GM12873 (cell line): ENCODE results near the gene DDX24.

Experiments used
- TF ChIP-seq, protein P1 (sequence below): IDR thresholded peaks from 2 replicates; pipeline ENCODE4 v1.5.1; 2012; ENCODE audit warnings: low read depth, mild to moderate bottlenecking, moderate library complexity, low read length, control low read depth; ENCODE audit not compliant: insufficient read depth; ENCODE audit errors: missing control alignments

Gene DDX24

DNA sequence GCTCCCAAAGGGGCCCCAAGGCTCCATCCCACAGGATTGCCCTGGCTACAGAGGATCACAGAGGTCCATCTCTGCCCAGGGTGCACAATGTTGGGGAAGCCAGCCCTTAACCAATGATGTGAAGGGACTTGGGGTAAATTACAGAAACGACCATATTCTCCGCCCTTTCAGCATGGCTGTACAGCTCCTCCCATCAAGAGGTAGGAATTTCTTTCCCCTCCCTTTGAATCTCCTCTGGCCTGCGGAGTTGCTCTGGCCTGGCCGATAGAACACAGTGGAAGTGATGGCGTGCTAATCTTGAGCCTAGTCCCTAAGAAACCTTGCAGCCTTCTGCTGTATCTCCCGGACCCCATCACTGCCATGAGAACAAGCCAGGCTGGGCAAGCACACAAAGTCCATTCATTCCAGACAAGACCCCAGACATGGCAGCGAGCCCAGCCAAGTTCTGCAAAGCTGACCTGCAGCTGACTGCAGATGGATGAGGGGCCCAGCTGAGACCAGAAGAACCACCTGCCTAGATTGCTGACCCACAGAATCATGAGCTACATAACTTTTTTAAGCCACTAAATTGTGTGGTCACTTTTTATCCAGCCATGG lies 22.6 kb upstream of the DDX24 start:
- TF ChIP-seq, protein P1, sequence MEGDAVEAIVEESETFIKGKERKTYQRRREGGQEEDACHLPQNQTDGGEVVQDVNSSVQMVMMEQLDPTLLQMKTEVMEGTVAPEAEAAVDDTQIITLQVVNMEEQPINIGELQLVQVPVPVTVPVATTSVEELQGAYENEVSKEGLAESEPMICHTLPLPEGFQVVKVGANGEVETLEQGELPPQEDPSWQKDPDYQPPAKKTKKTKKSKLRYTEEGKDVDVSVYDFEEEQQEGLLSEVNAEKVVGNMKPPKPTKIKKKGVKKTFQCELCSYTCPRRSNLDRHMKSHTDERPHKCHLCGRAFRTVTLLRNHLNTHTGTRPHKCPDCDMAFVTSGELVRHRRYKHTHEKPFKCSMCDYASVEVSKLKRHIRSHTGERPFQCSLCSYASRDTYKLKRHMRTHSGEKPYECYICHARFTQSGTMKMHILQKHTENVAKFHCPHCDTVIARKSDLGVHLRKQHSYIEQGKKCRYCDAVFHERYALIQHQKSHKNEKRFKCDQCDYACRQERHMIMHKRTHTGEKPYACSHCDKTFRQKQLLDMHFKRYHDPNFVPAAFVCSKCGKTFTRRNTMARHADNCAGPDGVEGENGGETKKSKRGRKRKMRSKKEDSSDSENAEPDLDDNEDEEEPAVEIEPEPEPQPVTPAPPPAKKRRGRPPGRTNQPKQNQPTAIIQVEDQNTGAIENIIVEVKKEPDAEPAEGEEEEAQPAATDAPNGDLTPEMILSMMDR: no peak

DNA sequence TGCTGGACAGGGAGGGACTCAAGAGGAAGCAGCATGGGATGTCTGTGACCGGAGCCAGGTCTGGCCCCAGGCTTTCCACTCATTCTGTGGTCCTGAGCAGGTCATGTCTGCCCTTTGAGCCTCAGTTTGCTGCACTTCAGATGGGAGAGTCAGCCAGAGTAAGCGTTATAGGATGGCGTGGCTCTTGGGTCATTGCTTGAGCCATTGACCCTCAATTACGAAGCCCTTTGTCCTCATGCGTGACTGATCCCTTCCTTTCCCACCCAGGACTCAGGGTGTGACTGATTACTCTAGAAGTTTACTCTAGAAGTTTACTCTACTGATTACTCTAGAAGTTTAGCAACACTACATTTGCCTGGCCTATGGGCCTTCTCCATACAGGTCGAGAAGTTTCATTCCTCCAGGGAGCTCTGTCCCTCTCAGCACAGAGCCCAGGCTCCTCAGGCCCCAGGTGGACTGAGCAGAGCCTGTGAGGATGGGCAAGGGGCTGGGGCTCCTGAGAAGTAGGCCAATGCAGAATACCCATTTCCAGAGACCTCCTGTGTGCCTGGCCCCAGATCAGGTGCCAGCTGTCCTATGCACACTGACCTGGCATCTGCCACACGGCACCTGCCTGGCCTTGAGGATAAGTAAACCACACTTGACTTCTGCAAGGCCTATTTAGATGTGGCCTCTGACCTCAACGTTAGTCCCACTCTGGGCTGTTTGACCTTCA lies 21.9 kb upstream of the DDX24 start:
- TF ChIP-seq, protein P1: no peak

DNA sequence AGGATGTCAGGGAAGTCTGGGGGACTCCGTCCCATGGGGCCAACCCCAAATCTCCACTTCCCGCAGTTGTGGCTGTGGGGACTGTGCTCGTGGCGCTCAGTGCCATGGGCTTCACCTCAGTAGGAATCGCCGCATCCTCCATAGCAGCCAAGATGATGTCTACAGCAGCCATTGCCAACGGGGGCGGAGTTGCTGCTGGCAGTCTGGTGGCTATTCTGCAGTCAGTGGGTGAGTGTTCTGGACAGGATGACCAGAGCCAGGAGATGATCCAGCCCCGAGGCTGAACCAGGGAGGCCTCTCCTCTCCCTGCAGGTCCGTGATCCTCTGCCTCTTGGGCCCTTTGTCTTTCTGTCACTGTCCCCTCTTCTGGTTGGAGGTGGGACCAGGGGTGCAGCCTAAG lies 20.7 kb upstream of the DDX24 start:
- TF ChIP-seq, protein P1: no peak

DNA sequence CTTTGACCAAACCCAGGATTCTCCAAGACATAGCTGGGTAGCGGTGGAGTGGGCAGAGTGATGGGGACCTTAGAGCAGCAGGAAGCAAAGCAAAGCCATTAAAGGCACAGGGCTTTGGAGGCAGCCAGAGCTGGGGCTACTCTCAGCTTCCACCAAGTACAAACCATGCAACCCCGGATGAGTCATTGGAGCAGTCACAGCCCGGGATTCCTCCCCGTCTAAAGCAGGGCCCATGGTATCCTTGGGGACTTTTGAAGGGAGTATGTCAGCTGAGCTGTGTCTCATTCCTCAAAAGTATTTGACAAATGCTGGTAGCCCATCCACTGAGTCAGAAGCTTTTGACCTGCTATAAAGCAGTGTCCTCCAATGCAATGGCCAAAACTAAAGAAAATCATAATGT lies 19.8 kb upstream of the DDX24 start:
- TF ChIP-seq, protein P1: no peak

DNA sequence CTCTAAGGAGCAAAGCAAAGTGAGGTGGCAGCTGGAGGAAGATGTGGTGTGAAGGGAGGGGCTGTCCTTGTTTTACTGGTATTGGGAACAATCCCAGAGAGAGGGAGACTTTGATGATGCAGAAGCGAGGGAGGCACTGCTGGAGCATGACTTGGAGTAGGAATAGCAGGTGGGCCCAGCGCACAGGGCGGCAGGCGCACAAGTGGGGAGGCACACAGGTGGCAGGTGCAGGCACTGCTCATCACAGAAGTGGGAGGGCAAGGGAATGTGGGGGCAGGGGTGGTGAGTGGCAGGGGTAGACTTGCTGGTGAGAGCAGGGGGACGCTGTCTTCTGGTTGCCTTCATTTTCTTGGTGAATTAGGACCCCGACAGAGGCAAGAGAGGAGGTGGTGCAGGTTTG lies 18.0 kb upstream of the DDX24 start:
- TF ChIP-seq, protein P1: no peak

DNA sequence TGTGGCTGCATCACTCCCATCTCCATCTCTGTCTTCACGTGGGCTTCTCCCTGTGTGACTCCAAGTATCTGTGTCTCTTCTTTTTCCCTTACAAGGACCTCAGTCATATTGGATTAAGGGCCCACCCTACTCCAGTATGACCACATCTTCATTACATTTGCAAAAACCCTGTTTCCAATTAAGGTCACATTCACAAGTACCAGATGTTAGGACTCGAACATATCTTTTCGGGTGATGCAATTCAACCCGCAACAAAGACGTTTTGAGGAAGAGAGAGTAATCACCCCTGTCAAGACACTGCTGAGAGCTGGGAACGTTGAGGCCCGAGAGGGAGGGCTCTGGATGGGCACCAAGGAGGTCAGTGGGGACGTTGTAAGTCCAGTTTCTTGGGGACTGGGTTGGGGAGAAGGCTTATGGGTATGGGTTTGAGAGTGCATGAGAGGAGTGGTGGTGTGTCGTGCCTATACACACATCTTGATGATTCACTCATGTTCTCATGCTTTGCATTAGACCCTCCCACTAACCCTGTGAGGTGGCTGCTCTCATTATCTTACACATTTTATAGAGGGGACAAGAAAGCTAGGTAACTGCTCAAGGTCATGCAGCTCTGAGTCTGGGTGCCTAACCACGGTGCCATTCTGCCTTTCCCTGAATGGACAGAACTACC lies 17.5 kb upstream of the DDX24 start:
- TF ChIP-seq, protein P1: no peak

DNA sequence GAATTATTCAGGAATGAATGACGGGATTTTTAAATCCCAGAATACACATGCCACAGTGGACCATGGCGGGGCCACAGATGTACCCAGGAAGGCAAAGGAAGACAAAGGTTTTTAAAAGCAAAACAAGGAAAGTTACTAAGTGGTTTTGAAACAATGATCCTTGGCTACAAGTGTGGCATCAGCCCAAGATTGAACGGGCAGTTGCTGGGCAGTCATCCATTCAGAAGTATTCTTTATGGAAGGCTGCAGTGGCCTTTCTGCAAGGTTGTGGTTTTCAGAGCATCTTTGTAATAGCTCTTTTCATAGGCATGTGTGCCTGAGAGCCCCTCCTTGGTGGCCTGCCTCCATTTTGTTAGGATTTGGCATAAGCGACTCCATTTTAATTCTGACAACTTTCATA lies 16.1 kb upstream of the DDX24 start:
- TF ChIP-seq, protein P1: no peak
